ENCODE results near the gene TMEM204. TPM values are rescaled to one million over a fixed set of nuclear protein-coding genes. Genes with fewer than 3 reads are reported as not detected.

TMEM204 gene
- polyA plus RNA-seq, 1 of the 3 experiments (the other 2 are of a cell fraction), result 2.3 TPM

DNA sequence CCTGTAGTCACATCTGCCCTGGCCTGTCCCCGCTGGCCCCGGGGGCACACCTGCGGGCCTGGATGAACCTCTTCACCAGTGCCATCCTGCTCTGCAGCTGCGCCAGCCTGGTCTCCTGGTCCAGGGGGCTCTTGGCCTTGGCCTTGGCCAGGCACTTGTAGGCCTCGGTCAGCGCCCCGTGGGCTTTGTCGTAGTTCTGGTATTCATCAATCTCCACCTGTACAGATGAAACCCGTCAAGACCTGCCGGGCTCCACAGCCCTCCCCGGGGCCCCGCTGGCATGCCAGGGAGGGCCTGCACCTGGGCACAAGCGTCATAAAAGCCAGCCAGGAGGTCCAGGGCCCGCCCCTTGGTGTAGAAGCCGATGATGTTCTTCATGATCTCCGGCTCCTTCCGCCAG, 13.6 kb upstream of the TMEM204 start:
- Histone ChIP-seq H3K4me3 (ENCODE audit: low read depth in 2 of 2, low read length in 1 of 2) (no peak overlapping the region), H3K4me1 (ENCODE audit: control insufficient read depth in 1 of 2, insufficient read depth in 2 of 2, low read depth in 1 of 2, low read length in 1 of 2) (no peaks in the 10 kb centered on the region), H2AFZ (ENCODE audit: low read depth) (no peak overlapping the region), H3K9me2 (no peaks in the 10 kb centered on the region), H3K79me2 (ENCODE audit: insufficient read depth) (no peaks in the 10 kb centered on the region), H4K20me1 (ENCODE audit: insufficient read depth) (no peaks in the 10 kb centered on the region), H3K27ac (ENCODE audit: low read depth in 2 of 2, low read length in 1 of 2) (no peak overlapping the region), H3F3A (replicated peaks; ENCODE audit: insufficient read depth) (no peaks in the 10 kb centered on the region), H3K36me3 (replicated peaks in 1 of 2; ENCODE audit: control insufficient read depth in 1 of 2, insufficient read depth in 2 of 2, low read length in 1 of 2) (peaks cover 0 to 3% of the 10 kb centered on the region in 2 experiments), H3K4me2 (no peak overlapping the region), H3K9me3 (no peaks in the 10 kb centered on the region), H3K27me3 (ENCODE audit: insufficient read depth) (no peaks in the 10 kb centered on the region), H3K9ac (no peak overlapping the region)
- ChIA-PET POLR2A (no interaction called here), CTCF (interaction anchor here (0.7 kb wide), 1 partner anchor 186 kb away, joined by 3 read pairs; the partner anchor contains the start of gene MAPK8IP3)
- DNase-seq, result no peak
- TF ChIP-seq TEAD4 (IDR thresholded peaks at IDR 0.05; ENCODE audit: borderline replicate concordance, insufficient read depth) (no peak), TAF1 (IDR thresholded peaks at IDR 0.05; ENCODE audit: borderline replicate concordance, low read depth, low read length) (no peak), GABPA (IDR thresholded peaks at IDR 0.05; ENCODE audit: low read depth) (no peak), RAD21 (IDR thresholded peaks at IDR 0.05; ENCODE audit: low read length) (no peak), FOXJ3 (CRISPR knock-in tag; IDR thresholded peaks at IDR 0.05) (no peak), RFX5 (IDR thresholded peaks at IDR 0.05; ENCODE audit: low read length) (no peak), RXRA (IDR thresholded peaks at IDR 0.05; ENCODE audit: borderline replicate concordance, low read depth) (no peak), TCF12 (IDR thresholded peaks at IDR 0.05) (no peak), YY1 (IDR thresholded peaks at IDR 0.05; ENCODE audit: low read depth) (no peak), JUND (IDR thresholded peaks at IDR 0.05) (no peak), ELF1 (IDR thresholded peaks at IDR 0.05) (no peak), EZH2phosphoT487 (IDR thresholded peaks at IDR 0.05; ENCODE audit: borderline replicate concordance, low read depth) (no peak), MXI1 (IDR thresholded peaks at IDR 0.05; ENCODE audit: low read depth, low read length) (no peak), REST (IDR thresholded peaks at IDR 0.05; ENCODE audit: low read depth, low read length) (no peak), ZBTB33 (IDR thresholded peaks at IDR 0.05; ENCODE audit: borderline replicate concordance, low read depth) (no peak)
- TF ChIP-seq, protein P1, sequence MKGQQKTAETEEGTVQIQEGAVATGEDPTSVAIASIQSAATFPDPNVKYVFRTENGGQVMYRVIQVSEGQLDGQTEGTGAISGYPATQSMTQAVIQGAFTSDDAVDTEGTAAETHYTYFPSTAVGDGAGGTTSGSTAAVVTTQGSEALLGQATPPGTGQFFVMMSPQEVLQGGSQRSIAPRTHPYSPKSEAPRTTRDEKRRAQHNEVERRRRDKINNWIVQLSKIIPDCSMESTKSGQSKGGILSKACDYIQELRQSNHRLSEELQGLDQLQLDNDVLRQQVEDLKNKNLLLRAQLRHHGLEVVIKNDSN (IDR thresholded peaks at IDR 0.05; ENCODE audit: borderline replicate concordance, low read depth), result no peak
- 88% methylated on average over 9 of the region's 17 CpGs for WGBS (ENCODE audit: low lambda C conversion rate)
